AG04449 (cell line): ENCODE measurements around the gene CFAP157.

Experiments
- CTCF ChIA-PET: fragments of 350-600 bp; formaldehyde crosslinking; extraction: SDS; loops from one replicate; lab custom pipeline; 2021; ENCODE audit warnings: antibody characterized with exemption; lab: Yijun Ruan, JAX
- POLR2A ChIA-PET: fragments of 400-600, 350-600 bp; formaldehyde crosslinking; extraction: SDS; loops from one replicate; lab custom pipeline; 2020; ENCODE audit warnings: antibody characterized with exemption, inconsistent platforms; lab: Yijun Ruan, JAX
- DNase-seq: peaks from one replicate; pipeline ENCODE4 v3.0.0-alpha.2; 2010; ENCODE audit warnings: low read depth, low spot score
- H3K4me3 ChIP-seq: 2 replicates; pipeline ENCODE4 v1.5.1; 2011; ENCODE audit warnings: low read depth, mild to moderate bottlenecking, control low read depth, low read length
- CTCF ChIP-seq: IDR thresholded peaks from one replicate; pipeline ENCODE4 v1.5.1; 2011; ENCODE audit warnings: mild to moderate bottlenecking, moderate library complexity, low read length, control low read depth, inconsistent platforms; ENCODE audit not compliant: insufficient read depth; ENCODE audit errors: missing control alignments

CFAP157 gene

GRCh38 chr9:127723444-127723843 is 16.7 kb downstream of the CFAP157 start:
- no peak for TF ChIP-seq CTCF
- ChIA-PET CTCF (interaction anchor here (1.0 to 7.8 kb wide), 5 partner anchors 12 to 394 kb away, joined by 3 to 48 read pairs (median 4); partner anchors contain the start of genes STXBP1 and TOR2A), POLR2A (interaction anchor here (0.7 to 1.0 kb wide), 3 partner anchors 11 to 272 kb away, joined by 3 read pairs; partner anchors contain the start of genes LRSAM1, RPL12 and TOR2A)
- H3K4me3 ChIP-seq: no peak overlapping the region
- no peak for DNase-seq

DNA sequence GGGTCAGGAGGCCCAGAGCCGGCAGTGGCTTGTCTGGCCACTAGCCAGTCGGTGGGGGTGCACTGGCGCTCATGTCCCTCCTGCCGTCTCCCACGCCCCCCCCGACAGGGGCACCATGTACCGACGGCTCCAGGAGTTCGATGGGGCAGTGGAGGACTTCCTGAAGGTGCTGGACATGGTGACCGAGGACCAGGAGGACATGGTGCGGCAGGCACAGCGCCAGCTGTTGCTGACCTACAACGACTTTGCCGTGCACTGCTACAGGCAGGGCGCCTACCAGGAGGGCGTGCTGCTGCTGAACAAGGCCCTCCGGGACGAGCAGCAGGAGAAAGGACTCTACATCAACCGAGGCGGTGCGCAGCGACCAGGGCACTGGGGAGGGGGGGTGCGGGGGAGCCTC is 17.2 kb downstream of the CFAP157 start:
- DNase-seq: no peak
- TF ChIP-seq CTCF: no peak
- ChIA-PET CTCF (interaction anchor here (1.0 to 7.8 kb wide), 5 partner anchors 11 to 394 kb away, joined by 3 to 48 read pairs (median 4); partner anchors contain the start of genes STXBP1 and TOR2A), POLR2A (interaction anchor here (1.0 kb wide), 1 partner anchor 21 kb away, joined by 3 read pairs; no protein-coding TSS in a partner anchor)
- H3K4me3 ChIP-seq: no peak overlapping the region

GRCh38 chr9:127726871-127727270 is 20.1 kb downstream of the CFAP157 start:
- ChIA-PET POLR2A (no interaction called here), CTCF (interaction anchor here (1.2 to 7.8 kb wide), 2 partner anchors 8 to 58 kb away, joined by 4 to 48 read pairs; partner anchors contain the start of genes CDK9 and TOR2A)
- H3K4me3 ChIP-seq: no peak overlapping the region
- TF ChIP-seq CTCF: no peak
- DNase-seq: no peak

DNA sequence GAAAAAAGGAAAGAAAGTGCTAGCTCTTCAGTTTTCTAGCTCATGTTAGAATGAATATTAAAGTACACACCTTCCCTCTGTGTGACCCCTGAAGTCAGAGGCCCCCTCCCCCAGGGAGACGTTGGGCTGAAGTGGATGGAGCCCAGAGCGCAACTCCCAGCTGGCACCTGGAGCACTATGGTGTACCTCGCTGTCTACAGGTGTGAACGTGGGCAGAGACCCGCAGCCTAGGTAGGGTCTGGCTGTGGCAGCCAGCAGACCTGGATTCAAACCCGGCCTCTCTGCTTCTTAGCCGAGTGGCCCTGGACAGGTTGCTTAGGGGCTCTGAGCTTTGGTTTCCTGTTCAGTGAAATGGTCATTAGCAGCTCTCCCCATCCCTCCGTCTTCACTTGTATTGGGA is 22.0 kb downstream of the CFAP157 start:
- DNase-seq: no peak
- no peak overlapping the region for H3K4me3 ChIP-seq
- ChIA-PET CTCF (interaction anchor here (1.1 to 2.1 kb wide), 3 partner anchors 139 to 192 kb away, joined by 3 to 7 read pairs (median 5); no protein-coding TSS in a partner anchor), POLR2A (no interaction called here)
- no peak for TF ChIP-seq CTCF

GRCh38 chr9:127729522-127730256 is 22.9 kb downstream of the CFAP157 start:
- DNase-seq: no peak
- ChIA-PET CTCF (interaction anchor here (0.7 to 2.8 kb wide), 5 partner anchors 10 to 144 kb away, joined by 3 to 9 read pairs (median 3); no protein-coding TSS in a partner anchor), POLR2A (no interaction called here)
- no peak overlapping the region for H3K4me3 ChIP-seq
- no peak for TF ChIP-seq CTCF

DNA sequence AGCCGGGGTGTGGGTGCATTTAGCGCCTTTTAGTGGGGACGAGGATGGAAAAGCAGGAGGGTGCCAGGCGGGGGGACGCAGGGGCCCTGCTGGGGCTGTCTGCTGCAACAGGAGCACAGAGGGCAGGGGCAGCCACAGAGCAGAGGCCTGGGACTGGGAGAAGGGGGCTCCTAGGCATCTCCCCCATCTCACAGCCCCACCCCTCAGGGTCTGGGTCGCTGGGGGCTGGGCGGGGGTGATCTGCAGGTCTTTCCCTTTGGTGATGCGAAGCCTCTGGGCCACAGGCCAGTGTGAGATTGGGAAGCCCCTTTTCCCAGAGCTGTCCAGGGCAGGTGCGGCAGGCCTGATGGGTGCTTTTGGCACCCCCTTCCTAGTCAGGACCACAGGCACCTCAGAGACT is 23.5 kb downstream of the CFAP157 start:
- DNase-seq: no peak
- TF ChIP-seq CTCF: no peak
- ChIA-PET POLR2A (interaction anchor here (0.6 kb wide), 1 partner anchor 19 kb away, joined by 3 read pairs; no protein-coding TSS in a partner anchor), CTCF (interaction anchor here (1.5 to 2.8 kb wide), 3 partner anchors 10 to 140 kb away, joined by 3 to 9 read pairs (median 7); no protein-coding TSS in a partner anchor)
- no peak overlapping the region for H3K4me3 ChIP-seq
